Type B pancreatic cell (in vitro differentiated cells): ENCODE results near the gene LPA. TPM values are rescaled to one million over a fixed set of nuclear protein-coding genes. Genes with fewer than 3 reads are reported as not detected.

ENCODE experiments used
- DNase-seq: peaks from one replicate; pipeline ENCODE4 v3.0.0; 2021; ENCODE audit warnings: mixed read lengths; ENCODE audit not compliant: unreplicated experiment; ENCODE audit errors: extremely low spot score
- H3K27ac Mint-ChIP-seq: 2 replicates; pipeline ENCODE4 v1.8.0; 2021; ENCODE audit warnings: mild to moderate bottlenecking, mixed read lengths
- H3K27me3 Mint-ChIP-seq: 2 replicates; pipeline ENCODE4 v1.8.0; 2021; ENCODE audit warnings: mixed read lengths
- H3K36me3 Mint-ChIP-seq: 2 replicates; pipeline ENCODE4 v1.8.0; 2021; ENCODE audit warnings: mixed read lengths
- H3K4me1 Mint-ChIP-seq: one replicate; pipeline ENCODE4 v1.8.0; 2021; ENCODE audit warnings: mixed read lengths; ENCODE audit not compliant: unreplicated experiment
- H3K4me3 Mint-ChIP-seq: 2 replicates; pipeline ENCODE4 v1.8.0; 2021; ENCODE audit warnings: mild to moderate bottlenecking, mixed read lengths
- H3K9me3 Mint-ChIP-seq: 2 replicates; pipeline ENCODE4 v1.8.0; 2021; ENCODE audit warnings: mixed read lengths
- CTCF ChIP-seq: fragments of 200-600 bp; sonication (generic); conservative IDR thresholded peaks from 2 replicates; pipeline ENCODE4 v1.5.0; 2021; ENCODE audit warnings: antibody characterized with exemption, mild to moderate bottlenecking
- total RNA-seq: library from RNA; stranded (reverse); gene quantifications from 2 replicates; pipeline ENCODE4 v1.2.1, GENCODE V29; 2021; ENCODE audit warnings: low replicate concordance

Gene LPA
- total RNA-seq, 1 donor from 2014 or later, result 0.56 TPM

DNA sequence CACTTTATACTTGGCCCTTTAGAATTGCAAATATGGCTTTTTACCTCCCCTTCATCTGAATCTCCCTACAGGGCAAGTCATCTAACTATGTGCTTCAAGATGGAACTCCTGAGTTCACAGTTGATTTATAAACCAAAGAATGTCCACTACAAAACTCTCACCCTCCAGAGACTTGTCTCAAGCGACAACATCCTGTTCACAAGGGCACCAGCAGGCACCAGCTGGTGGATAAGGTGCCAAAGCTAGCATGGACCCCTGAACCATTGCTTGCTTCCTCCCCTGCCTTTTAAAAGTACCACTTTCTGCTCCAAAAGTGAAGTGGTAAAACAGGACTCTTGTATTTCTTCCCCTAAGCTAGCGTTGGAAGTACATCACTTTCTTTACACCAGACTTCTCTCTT is 154.5 kb downstream of the LPA start:
- DNase-seq, result no peak
- no peak for TF ChIP-seq CTCF
- Mint-ChIP-seq H3K36me3 (no peaks in the 10 kb centered on the region), H3K27ac (no peak overlapping the region), H3K9me3 (no peaks in the 10 kb centered on the region), H3K4me1 (no peaks in the 10 kb centered on the region), H3K4me3 (no peak overlapping the region), H3K27me3 (no peaks in the 10 kb centered on the region)

- Mint-ChIP-seq H3K36me3 (no peaks in the 10 kb centered on the region), H3K4me1 (no peaks in the 10 kb centered on the region), H3K9me3 (peaks cover 4% of the 10 kb centered on the region), H3K4me3 (no peak overlapping the region), H3K27me3 (no peaks in the 10 kb centered on the region), H3K27ac (no peak overlapping the region)
- no peak for DNase-seq
- TF ChIP-seq CTCF, result no peak
These were observed 155.5 kb downstream of the LPA start for GRCh38 chr6:160508599-160508998.

GRCh38 chr6:160507420-160507819 is 156.7 kb downstream of the LPA start:
- no peak for DNase-seq
- Mint-ChIP-seq H3K27ac (no peak overlapping the region), H3K9me3 (peaks cover 4% of the 10 kb centered on the region), H3K4me1 (no peaks in the 10 kb centered on the region), H3K36me3 (no peaks in the 10 kb centered on the region), H3K27me3 (no peaks in the 10 kb centered on the region), H3K4me3 (no peak overlapping the region)
- no peak for TF ChIP-seq CTCF

GRCh38 chr6:160505970-160506369 is 158.1 kb downstream of the LPA start:
- TF ChIP-seq CTCF, result no peak
- DNase-seq, result no peak
- Mint-ChIP-seq H3K9me3 (peaks cover 4% of the 10 kb centered on the region), H3K27ac (no peak overlapping the region), H3K36me3 (no peaks in the 10 kb centered on the region), H3K27me3 (no peaks in the 10 kb centered on the region), H3K4me1 (no peaks in the 10 kb centered on the region), H3K4me3 (no peak overlapping the region)

DNA sequence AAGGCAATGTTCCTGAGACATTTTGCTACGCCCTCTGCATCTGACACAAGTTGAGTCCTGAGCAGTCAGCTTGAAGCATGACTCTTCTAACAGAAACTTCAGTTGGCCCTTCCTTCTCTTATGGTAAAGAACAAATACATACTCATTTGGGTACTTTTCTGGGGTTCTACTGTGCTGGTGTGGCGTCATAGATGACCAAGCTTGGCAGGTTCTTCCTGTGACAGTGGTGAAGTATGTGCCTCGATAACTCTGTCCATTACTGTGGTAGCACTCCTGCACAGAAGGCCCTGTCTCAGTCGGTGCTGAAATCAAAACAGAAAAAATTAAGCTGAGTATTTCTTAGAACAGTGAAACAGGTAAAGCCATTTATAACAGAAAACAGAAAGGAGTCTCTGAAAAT is 163.4 kb downstream of the LPA start:
- no peaks in the 10 kb centered on the region for H3K4me1 Mint-ChIP-seq
- no peak for TF ChIP-seq CTCF
- no peaks in the 10 kb centered on the region for H3K27me3 Mint-ChIP-seq
- H3K9me3 Mint-ChIP-seq, result peaks cover 4% of the 10 kb centered on the region
- H3K36me3 Mint-ChIP-seq, result no peaks in the 10 kb centered on the region
- no peak for DNase-seq
- H3K27ac Mint-ChIP-seq, result no peak overlapping the region
- H3K4me3 Mint-ChIP-seq, result no peak overlapping the region

- DNase-seq, result no peak
- no peaks in the 10 kb centered on the region for H3K4me1 Mint-ChIP-seq
- no peaks in the 10 kb centered on the region for H3K36me3 Mint-ChIP-seq
- H3K27me3 Mint-ChIP-seq, result no peaks in the 10 kb centered on the region
- H3K27ac Mint-ChIP-seq, result no peak overlapping the region
- no peaks in the 10 kb centered on the region for H3K9me3 Mint-ChIP-seq
- no peak for TF ChIP-seq CTCF
- no peak overlapping the region for H3K4me3 Mint-ChIP-seq
These were observed 169.5 kb downstream of the LPA start for GRCh38 chr6:160494576-160494975.
